Astrocyte (in vitro differentiated cells and primary cell): ENCODE measurements around the gene ULBP2.

Experiments used
- CTCF ChIP-seq: IDR thresholded peaks from 2 replicates; pipeline ENCODE4 v1.5.1; 2011; ENCODE audit warnings: low read depth, mild to moderate bottlenecking, inconsistent platforms, low read length, moderate library complexity; ENCODE audit not compliant: insufficient read depth
- EZH2 ChIP-seq: IDR thresholded peaks from 2 replicates; pipeline ENCODE4 v1.6.1; 2012; ENCODE audit warnings: mild to moderate bottlenecking, low read length, inconsistent platforms; ENCODE audit not compliant: insufficient read depth

- no peak for TF ChIP-seq CTCF
- TF ChIP-seq EZH2, result no peak
These were observed 22.0 kb upstream of the ULBP2 start for GRCh38 chr6:149919834-149920225.
